GM12891 (cell line): Measurements from ENCODE around the gene PAFAH1B2.

Experiments
- POLR2A ChIP-seq: IDR thresholded peaks from 2 replicates; pipeline ENCODE4 v1.6.1; 2011; ENCODE audit warnings: low read depth, low read length, control low read depth
- POLR2AphosphoS5 ChIP-seq: IDR thresholded peaks from 2 replicates; pipeline ENCODE4 v1.6.1; 2011; ENCODE audit warnings: low read depth, low read length, control low read depth
- POU2F2 ChIP-seq: IDR thresholded peaks from 2 replicates; pipeline ENCODE4 v1.6.1; 2011; ENCODE audit warnings: low read depth, mild to moderate bottlenecking, control low read depth, low read length, moderate library complexity
- SPI1 ChIP-seq: IDR thresholded peaks from 2 replicates; pipeline ENCODE4 v1.6.1; 2011; ENCODE audit warnings: low read depth, low read length, control low read depth
- TAF1 ChIP-seq: IDR thresholded peaks from 2 replicates; pipeline ENCODE4 v1.6.1; 2011; ENCODE audit warnings: low read depth, low read length, control low read depth

DNA sequence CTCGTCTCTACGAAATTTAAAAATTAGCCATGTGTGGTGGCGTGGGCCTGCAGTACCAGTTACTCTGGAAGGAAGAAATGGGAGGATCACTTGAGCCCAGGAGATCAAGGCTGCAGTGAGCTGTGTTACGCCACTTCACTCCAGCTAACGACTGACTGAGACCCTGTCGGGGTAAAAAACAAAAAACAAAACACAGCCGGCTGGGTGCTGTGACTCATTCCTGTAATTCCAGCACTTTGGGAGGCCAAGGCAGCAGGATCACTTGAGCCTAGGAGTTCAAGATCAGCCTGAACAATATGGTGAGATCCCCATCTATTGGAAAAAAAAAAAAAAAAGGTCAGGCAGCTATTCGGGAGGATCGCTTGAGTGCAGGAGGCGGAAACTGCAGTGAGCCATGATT is 2.4 kb downstream of the PAFAH1B2 start:
- TF ChIP-seq POLR2AphosphoS5 (no peak), POLR2A (no peak), SPI1 (no peak), TAF1 (no peak), POU2F2 (no peak)
